OCI-LY3 (cell line): Measurements from ENCODE around the gene DFFB.

ENCODE experiments used
- H2AFZ ChIP-seq: fragments of 200-600, 300-600 bp; shearing (Covaris generic); 2 replicates; pipeline ENCODE4 v1.6.0; 2014; ENCODE audit warnings: antibody characterized with exemption, low read depth, low read length
- H3K27ac ChIP-seq: fragments of 200-600, 300-600 bp; sonication (generic); 2 replicates; pipeline ENCODE4 v1.5.1; 2014; ENCODE audit warnings: mild to moderate bottlenecking, low read length, moderate library complexity, mixed read lengths
- H3K27me3 ChIP-seq: fragments of 200-600, 300-600 bp; sonication (generic); 2 replicates; pipeline ENCODE4 v1.6.1; 2014; ENCODE audit warnings: low read depth, low read length, mixed read lengths
- H3K36me3 ChIP-seq: fragments of 200-600, 300-600 bp; sonication (generic); replicated peaks from 2 replicates; pipeline ENCODE3; 2014; ENCODE audit warnings: low read depth, low read length, mixed read lengths
- H3K4me1 ChIP-seq: fragments of 300-600, 200-600 bp; sonication (generic); 2 replicates; pipeline ENCODE4 v1.6.1; 2014; ENCODE audit warnings: low read length, mixed read lengths
- H3K4me2 ChIP-seq: fragments of 200-600, 300-600 bp; sonication (generic); 2 replicates; pipeline ENCODE4 v1.6.1; 2014; ENCODE audit warnings: low read length, mixed read lengths
- H3K4me3 ChIP-seq: fragments of 300-600, 200-600 bp; sonication (generic); 2 replicates; pipeline ENCODE4 v1.5.1; 2014; ENCODE audit warnings: antibody characterized with exemption, mild to moderate bottlenecking, low read length, moderate library complexity
- H3K79me2 ChIP-seq: fragments of 300-600, 200-600 bp; shearing (Covaris generic); 2 replicates; pipeline ENCODE4 v1.6.1; 2014; ENCODE audit warnings: mild to moderate bottlenecking, low read length, mixed read lengths
- H3K9ac ChIP-seq: fragments of 300-600, 200-600 bp; shearing (Covaris generic); 2 replicates; pipeline ENCODE4 v1.6.0; 2014; ENCODE audit warnings: mild to moderate bottlenecking, low read length, moderate library complexity
- H3K9me3 ChIP-seq: fragments of 200-600, 300-600 bp; shearing (Covaris generic); 2 replicates; pipeline ENCODE4 v1.6.1; 2014; ENCODE audit warnings: low read length, mixed read lengths; ENCODE audit not compliant: insufficient read depth
- H4K20me1 ChIP-seq: fragments of 200-600, 300-600 bp; sonication (generic); 2 replicates; pipeline ENCODE4 v1.6.1; 2016; ENCODE audit warnings: low read length, mixed read lengths; ENCODE audit not compliant: insufficient read depth
- CTCF ChIP-seq: fragments of 200-600, 300-600 bp; sonication (generic); IDR thresholded peaks from 2 replicates; pipeline ENCODE4 v1.5.1; 2014; ENCODE audit warnings: antibody characterized with exemption, low read length, low read depth
- EZH2phosphoT487 ChIP-seq: fragments of 200-600 bp; shearing (Covaris generic); IDR thresholded peaks from 2 replicates; pipeline ENCODE4 v1.6.1; 2018; ENCODE audit warnings: antibody characterized with exemption, mixed run types, low read depth

DFFB gene

DNA sequence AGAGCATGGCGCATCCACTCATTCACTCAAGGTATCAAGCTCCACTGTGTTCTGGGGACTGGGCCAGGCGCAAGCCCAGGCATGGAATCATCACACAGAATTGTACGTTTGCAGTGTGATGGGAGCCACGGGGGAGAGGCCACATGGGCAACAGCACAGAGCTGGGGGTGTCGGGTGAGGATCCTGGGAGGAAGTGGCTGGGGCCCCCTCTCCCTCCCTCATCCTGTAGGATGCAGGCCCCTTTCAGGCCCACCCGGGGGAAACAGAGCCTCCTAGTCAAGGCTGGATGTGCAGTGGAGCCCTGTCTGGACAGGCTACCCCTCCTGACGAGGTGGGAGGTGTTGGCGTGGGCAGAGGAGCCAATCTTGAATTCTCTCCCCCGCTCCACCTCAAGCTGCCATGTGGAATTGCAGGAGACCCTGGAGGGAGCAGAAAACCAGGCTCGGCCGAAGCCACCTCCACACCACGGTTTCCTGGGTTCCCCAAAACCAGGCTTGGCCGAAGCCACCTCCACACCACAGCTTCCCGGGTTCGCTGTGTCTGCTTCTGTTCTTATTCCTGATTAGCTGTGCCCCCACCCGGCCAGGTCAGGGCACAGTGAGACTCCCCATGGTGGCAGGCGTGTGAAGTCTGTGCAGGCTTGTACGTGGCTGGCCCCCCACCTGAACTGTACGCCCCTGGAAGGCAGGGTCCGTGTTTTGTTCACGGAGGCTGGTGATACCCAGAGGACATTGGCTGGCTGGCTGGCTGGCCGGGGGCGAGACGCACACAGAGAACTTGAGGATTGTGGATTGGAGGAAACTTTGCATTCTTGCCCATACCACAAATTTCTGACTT lies 46.9 kb downstream of the DFFB start:
- H3K4me1 ChIP-seq = peaks cover 2% of the 10 kb centered on the region
- TF ChIP-seq EZH2phosphoT487 (no peak), CTCF (no peak)
- H2AFZ ChIP-seq = no peak overlapping the region
- no peak overlapping the region for H3K27ac ChIP-seq
- no peaks in the 10 kb centered on the region for H3K9me3 ChIP-seq
- H4K20me1 ChIP-seq = peaks cover 3% of the 10 kb centered on the region; the same call in 1 of the 2 replicates
- peaks cover 7% of the 10 kb centered on the region for H3K79me2 ChIP-seq
- no peaks in the 10 kb centered on the region for H3K36me3 ChIP-seq
- H3K27me3 ChIP-seq = no peaks in the 10 kb centered on the region
- no peak overlapping the region for H3K9ac ChIP-seq
- no peak overlapping the region for H3K4me2 ChIP-seq
- H3K4me3 ChIP-seq = no peak overlapping the region

DNA sequence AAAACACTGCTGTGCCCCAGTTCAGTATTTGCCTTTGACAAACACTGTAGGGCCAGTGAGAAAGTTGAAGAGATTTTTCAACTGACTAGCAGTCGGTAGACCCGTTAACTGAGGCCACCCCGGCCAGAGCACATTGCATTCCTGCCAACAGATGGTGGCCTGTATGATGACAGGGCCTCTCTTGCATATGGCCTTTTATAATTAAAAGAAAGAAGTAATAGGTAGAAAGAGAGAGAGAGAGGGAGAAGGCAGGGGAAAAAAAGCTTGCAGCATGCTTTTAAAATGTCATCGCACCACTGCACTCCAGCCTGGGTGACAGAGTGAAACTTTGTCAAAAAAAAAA lies 47.5 kb downstream of the DFFB start:
- no peaks in the 10 kb centered on the region for H4K20me1 ChIP-seq
- H3K9ac ChIP-seq = no peak overlapping the region
- H3K27ac ChIP-seq = no peak overlapping the region
- H2AFZ ChIP-seq = no peak overlapping the region
- no peaks in the 10 kb centered on the region for H3K9me3 ChIP-seq
- peaks cover 3% of the 10 kb centered on the region for H3K4me1 ChIP-seq
- no peak overlapping the region for H3K4me3 ChIP-seq
- H3K4me2 ChIP-seq = no peak overlapping the region
- peaks cover 3% of the 10 kb centered on the region; the same call in 1 of the 2 replicates for H3K27me3 ChIP-seq
- H3K36me3 ChIP-seq = no peaks in the 10 kb centered on the region
- peaks cover 2% of the 10 kb centered on the region; the same call in 1 of the 2 replicates for H3K79me2 ChIP-seq
- no peak for TF ChIP-seq CTCF
- no peak for TF ChIP-seq EZH2phosphoT487

DNA sequence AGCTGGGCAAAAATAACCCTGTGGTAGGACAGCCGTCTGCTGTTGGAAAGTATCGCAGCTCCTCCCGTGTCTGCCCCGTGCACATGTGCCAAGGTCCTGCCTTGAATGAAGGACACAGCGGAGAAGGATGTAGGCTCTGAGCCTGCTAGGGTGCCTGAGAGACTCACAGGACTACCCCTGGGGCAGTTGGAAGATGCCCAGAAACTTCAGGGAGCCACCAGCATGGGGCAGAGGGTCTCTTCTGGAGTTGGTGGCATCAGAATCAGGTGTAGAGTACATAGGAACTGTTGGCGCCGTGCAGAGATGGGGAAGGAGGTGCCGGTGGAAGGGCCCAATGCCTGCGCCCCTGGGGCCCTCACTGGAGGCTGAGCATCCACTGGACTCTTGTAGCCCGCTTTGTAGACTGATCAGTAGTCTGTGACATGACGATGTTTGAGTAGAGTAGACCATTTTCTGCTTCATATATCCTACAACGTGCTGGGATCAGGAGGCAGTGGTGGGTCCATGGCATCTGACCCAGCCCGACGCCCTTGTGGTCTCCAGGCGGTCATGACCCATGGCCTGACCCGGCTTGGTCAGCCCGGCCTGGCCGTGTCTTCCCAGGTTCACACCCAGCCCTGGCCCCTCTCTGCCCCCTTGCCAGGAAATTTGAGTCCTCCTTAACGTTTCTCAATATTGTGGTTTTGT lies 48.1 kb downstream of the DFFB start:
- Histone ChIP-seq H4K20me1 (no peaks in the 10 kb centered on the region), H3K9ac (no peak overlapping the region), H3K27me3 (peaks cover 9% of the 10 kb centered on the region), H3K9me3 (no peaks in the 10 kb centered on the region), H2AFZ (no peak overlapping the region), H3K27ac (no peak overlapping the region), H3K36me3 (no peaks in the 10 kb centered on the region), H3K79me2 (no peaks in the 10 kb centered on the region), H3K4me1 (peaks cover 9% of the 10 kb centered on the region), H3K4me2 (no peak overlapping the region), H3K4me3 (no peak overlapping the region)
- TF ChIP-seq EZH2phosphoT487 (no peak), CTCF (no peak)

DNA sequence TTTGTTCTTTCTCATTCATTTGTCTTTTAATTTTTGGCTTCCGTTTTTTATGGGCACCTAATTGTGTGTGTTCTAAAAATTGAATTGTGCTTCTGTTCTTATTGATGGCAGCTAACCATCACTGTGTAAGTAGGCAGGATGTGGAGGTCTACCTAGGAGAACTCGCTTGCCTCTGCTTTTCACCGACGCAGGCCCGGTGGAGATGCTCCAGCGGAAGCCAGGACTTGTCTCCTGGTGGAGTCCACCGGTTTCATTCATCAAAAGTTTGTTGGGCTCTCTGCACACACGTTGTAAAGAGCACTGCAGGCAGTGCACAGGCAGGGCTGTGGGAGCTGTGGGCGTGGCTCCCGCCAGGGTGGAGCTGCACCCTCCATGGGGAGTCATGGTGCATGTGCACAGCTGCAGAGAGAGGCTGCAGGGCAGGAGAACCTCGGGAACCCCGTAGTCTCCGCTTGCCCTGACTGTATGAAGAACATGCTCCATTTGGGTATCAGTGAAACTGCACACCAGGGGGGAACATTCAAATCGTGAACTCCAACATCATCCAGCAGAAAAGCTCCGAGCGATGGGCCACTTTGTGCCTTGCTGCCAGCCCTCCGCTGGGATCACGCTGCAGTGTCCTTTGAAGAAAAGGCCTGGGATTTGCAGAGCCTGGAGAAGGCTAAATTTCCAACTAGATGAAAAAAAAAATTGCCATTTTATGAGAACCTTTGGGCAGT lies 48.8 kb downstream of the DFFB start:
- Histone ChIP-seq H3K36me3 (no peaks in the 10 kb centered on the region), H3K4me2 (no peak overlapping the region), H3K27ac (no peak overlapping the region), H3K27me3 (peaks cover 11% of the 10 kb centered on the region), H3K4me1 (peaks cover 15% of the 10 kb centered on the region), H2AFZ (no peak overlapping the region), H4K20me1 (no peaks in the 10 kb centered on the region), H3K4me3 (no peak overlapping the region), H3K9ac (no peak overlapping the region), H3K9me3 (no peaks in the 10 kb centered on the region), H3K79me2 (no peaks in the 10 kb centered on the region)
- TF ChIP-seq CTCF (no peak), EZH2phosphoT487 (no peak)
